Subcutaneous adipose tissue (tissue), 4 donors: ENCODE results near the gene ATRN. TPM values are rescaled to one million over a fixed set of nuclear protein-coding genes. Genes with fewer than 3 reads are reported as not detected.

Experiments used
- total RNA-seq, 4 donors: library from RNA; depleted of rRNA; stranded (reverse); fragments of >200 nt; gene quantifications; one replicate each; pipeline ENCODE4 v1.1.0, GENCODE V29; 2016
- TF ChIP-seq, protein P1 (sequence below): fragments of 450-650 bp; IDR thresholded peaks from one replicate; pipeline ENCODE4 v1.5.1; 2016; ENCODE audit warnings: low read depth, mild to moderate bottlenecking, control low read depth, antibody characterized with exemption, moderate library complexity

The ATRN gene
- total RNA-seq, 4 donors from 2014 or later, result 24.7 to 42.3 (median 30.3) TPM

DNA sequence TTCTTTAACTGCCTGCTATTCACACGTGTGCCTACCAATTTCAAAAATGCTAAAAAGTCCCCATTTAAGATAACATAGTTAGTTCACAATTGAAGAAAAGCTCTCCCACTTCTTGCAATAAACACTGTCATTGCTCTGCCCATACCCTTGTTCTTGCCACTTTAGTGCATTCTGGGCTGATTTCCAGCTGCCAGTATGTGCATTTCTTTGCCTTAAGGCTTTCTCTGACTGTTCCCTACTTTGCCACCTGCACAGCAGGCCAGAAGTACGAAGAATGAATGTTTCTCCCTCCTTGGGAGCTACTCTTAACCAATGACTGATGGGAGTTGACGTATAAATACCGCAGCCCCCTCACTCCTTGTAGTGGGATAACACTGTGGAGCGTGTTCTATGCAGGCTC lies 16.0 kb upstream of the ATRN start:
- TF ChIP-seq, protein P1, sequence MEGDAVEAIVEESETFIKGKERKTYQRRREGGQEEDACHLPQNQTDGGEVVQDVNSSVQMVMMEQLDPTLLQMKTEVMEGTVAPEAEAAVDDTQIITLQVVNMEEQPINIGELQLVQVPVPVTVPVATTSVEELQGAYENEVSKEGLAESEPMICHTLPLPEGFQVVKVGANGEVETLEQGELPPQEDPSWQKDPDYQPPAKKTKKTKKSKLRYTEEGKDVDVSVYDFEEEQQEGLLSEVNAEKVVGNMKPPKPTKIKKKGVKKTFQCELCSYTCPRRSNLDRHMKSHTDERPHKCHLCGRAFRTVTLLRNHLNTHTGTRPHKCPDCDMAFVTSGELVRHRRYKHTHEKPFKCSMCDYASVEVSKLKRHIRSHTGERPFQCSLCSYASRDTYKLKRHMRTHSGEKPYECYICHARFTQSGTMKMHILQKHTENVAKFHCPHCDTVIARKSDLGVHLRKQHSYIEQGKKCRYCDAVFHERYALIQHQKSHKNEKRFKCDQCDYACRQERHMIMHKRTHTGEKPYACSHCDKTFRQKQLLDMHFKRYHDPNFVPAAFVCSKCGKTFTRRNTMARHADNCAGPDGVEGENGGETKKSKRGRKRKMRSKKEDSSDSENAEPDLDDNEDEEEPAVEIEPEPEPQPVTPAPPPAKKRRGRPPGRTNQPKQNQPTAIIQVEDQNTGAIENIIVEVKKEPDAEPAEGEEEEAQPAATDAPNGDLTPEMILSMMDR, result no peak

DNA sequence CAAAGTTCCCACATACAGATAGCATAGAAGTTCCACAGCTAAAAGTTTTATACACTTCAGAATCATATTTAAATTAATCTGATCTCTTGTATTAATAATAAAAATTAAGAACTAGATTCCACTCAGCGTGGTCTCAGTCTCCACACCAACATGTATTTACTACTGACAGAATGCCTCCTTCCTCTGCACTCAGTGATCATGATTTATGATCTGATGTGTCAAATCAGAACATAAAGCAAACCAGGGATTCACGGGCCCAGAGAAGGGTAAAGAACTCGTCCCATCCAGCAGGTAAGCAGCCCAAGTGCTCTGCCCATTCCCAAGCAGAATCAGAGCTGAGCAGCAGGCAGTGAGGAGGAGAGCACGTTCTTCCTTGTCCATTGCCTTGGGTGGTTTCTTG lies 14.2 kb upstream of the ATRN start:
- TF ChIP-seq, protein P1, result no peak

DNA sequence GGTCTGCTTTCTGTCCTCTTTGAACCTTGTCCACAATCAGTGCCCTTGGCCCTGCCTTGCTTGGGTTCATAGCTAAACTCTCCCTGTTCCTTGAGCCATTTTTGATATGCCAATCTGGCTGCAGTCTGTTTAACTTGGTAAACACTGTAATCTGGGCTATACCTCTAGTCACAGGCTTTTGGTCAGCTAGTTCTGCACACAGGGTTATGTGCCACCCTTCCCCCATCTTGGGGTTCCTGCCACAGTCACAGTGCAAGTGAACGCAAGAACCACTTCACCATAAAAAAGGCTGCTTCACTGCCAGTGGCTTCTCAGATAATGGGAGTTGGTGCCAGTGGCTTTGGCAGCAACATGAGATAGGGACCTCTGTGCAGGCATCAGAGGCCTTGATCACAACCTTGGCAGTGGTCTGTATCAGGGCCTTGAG lies 10.9 kb upstream of the ATRN start:
- TF ChIP-seq, protein P1, result no peak

DNA sequence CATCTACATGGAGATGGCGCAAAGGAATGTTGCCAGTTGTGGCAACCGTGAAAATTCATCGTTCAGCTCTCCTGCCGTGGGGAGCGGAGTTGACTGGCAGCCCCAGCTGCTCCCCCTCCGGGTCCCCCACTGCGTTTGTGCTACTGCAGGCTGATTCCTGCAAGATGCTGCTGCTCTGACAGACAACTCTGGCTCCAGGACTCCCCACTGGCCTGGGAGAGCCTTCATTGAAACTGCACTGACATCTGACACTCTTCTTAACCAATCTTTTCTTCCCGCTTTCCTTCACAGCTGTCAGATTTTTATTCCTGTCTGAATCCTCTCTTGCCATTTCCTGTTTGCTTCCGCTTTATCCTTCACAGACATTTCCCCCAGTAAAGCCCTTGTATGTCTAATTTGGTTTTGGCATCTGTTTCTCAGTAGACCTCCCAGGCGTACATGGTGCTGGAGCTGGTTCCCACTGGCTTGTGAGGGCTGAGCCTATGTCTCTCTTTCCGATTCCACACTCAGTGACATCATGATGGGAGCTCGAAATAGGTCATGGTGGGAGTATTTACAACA lies 9.5 kb upstream of the ATRN start:
- TF ChIP-seq, protein P1, result no peak

DNA sequence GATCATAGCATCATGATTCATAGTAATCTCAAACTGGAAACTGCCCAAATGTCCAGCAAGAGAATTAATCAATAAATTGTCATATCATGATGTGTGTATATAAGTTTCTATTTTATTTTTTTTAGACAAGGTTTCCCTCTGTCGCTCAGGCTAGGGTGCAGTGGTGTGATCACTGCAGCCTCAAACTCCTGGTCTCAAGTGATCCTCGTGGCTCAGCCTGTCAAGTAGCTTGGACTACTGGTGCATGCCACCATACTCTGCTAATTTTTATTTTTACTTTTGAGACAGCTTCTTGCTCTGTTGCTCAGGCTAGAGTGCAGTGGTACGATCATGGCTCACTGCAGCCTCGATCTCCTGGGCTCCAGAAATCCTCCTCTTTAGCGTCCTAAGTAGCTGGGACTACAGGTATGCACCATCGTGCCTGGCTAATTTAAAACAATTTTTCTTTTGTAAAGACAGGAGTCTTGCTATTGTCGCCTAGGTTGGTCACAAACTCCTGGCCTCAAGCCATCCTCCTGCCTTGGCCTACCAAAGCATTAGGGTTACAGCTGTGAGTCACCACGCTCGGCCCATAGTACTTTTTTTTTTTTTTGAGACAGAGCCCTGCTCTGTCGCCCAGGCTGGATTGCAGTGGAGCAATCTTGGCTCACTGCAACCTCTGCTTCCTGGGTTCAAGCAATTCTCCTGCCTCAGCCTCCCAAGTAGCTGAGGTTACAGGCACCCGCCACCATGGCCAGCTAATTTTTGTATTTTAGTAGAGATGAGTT lies 8.7 kb upstream of the ATRN start:
- TF ChIP-seq, protein P1, result no peak

DNA sequence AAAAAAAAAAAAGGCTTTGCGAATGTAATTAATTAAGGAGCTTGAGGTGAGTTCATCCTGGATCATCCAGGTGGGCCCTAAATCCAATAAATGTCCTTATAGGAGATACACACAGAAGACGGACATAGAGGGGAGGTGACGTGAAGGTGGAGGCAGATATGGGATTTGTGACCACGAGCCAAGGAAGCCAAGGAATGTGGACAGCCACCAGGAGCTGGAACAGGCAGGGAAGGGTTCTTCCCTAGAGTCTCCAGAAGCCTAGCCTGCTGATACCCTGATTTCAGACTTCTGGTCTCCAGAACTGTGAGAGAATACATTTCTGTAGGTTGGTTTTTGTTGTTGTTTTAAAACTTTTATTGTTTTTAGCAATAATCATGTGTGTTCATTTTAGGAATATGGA lies 6.7 kb upstream of the ATRN start:
- TF ChIP-seq, protein P1, result no peak

DNA sequence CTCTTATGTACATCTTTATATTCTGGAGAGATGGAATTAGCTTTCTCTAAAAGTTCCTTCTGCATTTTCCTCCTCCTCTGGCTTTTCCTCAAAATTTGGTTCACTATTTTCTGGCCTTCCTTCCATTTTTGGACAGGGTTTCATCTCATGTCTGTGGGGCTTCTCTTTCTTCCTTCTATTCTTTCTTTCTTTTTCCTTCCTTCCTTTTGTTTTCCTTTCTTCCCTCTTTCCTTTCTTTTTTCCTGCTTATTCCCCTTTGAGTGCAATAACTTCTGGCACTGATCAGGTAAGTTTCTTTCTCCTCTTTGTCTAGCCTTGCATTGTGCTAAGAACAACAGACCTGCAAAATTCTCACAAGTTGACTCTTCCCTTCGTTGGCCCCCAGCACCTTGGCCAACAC lies 5.5 kb upstream of the ATRN start:
- TF ChIP-seq, protein P1, result no peak
